GM12892 (cell line): Measurements from ENCODE around the gene OR7C2.

ENCODE experiments used
- POLR2A ChIP-seq: IDR thresholded peaks from 2 replicates; pipeline ENCODE4 v1.6.1; 2011; ENCODE audit warnings: low read depth, low read length, control low read depth
- POLR2AphosphoS5 ChIP-seq: IDR thresholded peaks from 2 replicates; pipeline ENCODE4 v1.6.1; 2011; ENCODE audit warnings: low read depth, low read length, control low read depth
- TAF1 ChIP-seq: IDR thresholded peaks from 2 replicates; pipeline ENCODE4 v1.6.1; 2011; ENCODE audit warnings: low read depth, mild to moderate bottlenecking, control low read depth, low read length, borderline replicate concordance

DNA sequence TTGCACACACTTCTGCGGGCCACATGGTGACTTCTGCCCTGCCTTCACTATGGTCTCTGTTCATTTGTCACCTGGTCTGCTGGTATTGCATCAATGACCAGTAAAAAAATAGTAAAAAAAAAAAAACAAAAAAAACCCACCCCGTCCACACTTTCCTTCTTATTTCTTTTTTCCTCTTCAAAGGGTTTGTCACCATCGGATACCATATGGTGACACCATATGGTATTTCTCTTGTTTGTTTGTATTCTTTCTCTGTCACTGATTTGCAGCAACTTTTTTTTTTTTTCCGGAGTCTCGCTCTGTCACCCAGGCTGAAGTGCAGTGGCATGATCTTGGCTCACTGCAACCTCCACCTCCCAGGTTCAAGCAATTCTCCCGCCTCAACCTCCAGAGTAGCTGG, 26.2 kb upstream of the OR7C2 start:
- TF ChIP-seq TAF1: no peak
- TF ChIP-seq POLR2A: no peak
- no peak for TF ChIP-seq POLR2AphosphoS5
